ENCODE results near the gene CENPF.

The CENPF gene

GRCh38 chr1:214712737-214713136 lies 109.7 kb downstream of the CENPF start:
- no peak for DNase-seq (ENCODE audit: low read depth)

Measured in HS-5 (cell line).